ELR (cell line): ENCODE measurements around the gene ABCC5.
"Not testable (repeated sequence)": the region's sequence is repeated elsewhere in the genome, so short reads cannot be mapped to it uniquely, and the experiment has no call there.

Source experiments
- DNase-seq: peaks from one replicate; pipeline ENCODE4 v3.0.0-alpha.2; 2015; ENCODE audit warnings: low read depth

ABCC5 gene

GRCh38 chr3:184017672-184018423, at the start of gene ABCC5:
ABCC5 (minus strand) TSS chr3:184017884; CDS start chr3:184014392, 3,492 bp downstream.
- DNase-seq: peak; percentile 94

DNA sequence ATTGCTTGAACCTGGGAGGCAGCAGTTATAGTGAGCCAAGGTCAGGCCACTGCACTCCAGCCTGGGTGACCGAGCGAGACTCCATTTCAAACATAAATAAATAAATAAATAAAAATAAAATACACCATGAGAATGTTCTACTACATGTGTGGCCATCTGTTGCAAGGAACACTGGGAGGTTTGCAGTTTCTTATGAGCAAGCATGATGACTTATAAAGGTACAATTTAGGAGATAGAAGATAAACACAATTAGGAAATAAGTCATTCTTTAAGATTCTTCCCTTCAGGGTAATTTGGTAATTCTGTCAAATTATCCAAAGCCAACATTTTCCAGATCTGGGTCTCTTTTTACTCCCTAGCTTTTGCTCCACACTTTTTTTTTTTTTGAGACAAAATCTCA, 48.5 kb upstream of the ABCC5 start:
- peak; percentile 61 for DNase-seq

DNA sequence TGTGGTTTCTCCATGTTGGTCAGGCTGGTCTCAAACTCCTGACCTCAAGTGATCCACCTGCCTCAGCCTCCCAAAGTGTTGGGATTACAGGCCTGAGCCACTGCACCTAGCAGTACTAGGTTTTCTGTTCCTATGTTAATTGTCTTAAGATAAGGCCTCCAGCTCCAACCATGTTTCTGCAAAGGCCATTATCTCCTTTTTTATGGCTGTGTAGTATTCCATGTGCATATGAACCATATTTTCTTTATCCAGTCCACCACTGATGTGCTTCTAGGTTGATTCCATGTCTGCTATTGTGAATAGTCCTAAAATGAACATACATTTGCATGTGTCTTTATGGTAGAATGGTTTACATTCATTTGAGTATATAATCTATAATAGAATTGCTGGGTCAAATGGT, 45.0 kb upstream of the ABCC5 start:
- DNase-seq: no peak

DNA sequence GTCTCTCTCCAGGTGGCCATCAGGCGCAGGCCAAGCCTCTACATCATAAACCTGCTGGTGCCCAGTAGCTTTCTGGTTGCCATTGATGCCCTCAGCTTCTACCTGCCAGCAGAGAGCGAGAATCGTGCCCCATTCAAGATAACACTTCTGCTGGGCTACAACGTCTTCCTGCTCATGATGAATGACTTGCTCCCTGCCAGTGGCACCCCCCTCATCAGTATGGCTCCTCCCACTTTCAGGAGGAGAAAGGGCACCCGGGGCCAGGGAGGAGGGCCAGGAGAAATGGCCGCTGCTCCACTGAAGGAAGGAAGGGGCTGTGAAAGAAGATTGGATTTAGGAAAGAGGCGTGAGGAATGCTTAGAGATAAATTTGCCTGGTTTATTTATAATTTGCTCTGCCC, 41.7 kb upstream of the ABCC5 start:
- DNase-seq: no peak

GRCh38 chr3:184058029-184058428, 40.3 kb upstream of the ABCC5 start:
- DNase-seq: peak; percentile 86

DNA sequence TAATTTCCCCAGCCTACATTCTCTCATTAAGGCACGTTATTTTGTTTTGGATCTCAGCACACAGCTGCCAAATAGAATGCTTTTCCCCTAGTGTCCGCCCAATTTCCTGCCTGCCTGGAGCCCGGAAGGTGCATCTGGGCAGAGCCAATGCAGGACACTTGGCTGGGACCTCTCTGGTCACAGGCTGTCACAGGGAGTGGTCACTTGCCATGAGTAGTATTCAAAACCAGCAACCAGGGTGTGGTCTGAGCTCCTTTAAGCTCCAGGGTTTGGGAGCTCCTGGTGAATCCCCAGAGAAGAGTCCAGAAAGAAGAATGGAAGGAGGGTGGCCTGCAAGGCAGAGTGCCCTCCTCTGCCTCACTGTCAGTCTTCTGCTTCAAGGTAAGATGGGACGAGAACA, 35.1 kb upstream of the ABCC5 start, which contains the start of gene HTR3C:
Gene HTR3C (plus strand): TSS at position 281 of the 400 bp plus-strand sequence. CDS start 34 bp downstream, at position 315.
- DNase-seq: no peak

DNA sequence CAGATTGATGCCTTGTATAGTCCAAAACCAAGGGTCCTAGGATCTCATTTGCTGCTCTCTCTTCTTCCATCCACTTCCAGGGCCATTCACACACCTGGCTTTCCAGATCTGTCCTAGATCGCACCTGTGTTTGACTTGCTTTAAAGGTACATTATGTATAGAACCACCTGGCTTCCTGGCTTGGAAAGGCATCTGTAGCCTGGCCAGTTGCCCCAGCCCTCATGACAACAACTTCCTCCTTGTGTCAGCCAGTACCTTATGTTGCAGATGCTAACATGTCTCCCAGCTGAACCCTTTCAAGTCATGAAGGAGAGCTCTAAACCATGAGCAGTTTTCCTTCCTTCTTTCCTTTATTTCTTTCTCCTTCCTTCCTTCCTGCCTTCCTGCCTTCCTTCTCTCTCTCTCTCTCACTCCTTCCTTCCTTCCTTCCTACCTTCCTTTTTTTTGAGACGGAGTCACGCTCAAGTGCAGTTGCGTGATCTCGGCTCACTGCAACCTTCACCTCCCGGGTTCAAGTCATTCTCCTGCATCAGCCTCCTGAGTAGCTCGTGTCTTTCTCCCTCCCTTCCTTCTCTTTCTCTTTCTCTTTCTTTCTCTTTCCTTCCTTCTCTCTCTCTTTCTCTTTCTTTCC, 32.6 kb upstream of the ABCC5 start:
- no peak for DNase-seq

DNA sequence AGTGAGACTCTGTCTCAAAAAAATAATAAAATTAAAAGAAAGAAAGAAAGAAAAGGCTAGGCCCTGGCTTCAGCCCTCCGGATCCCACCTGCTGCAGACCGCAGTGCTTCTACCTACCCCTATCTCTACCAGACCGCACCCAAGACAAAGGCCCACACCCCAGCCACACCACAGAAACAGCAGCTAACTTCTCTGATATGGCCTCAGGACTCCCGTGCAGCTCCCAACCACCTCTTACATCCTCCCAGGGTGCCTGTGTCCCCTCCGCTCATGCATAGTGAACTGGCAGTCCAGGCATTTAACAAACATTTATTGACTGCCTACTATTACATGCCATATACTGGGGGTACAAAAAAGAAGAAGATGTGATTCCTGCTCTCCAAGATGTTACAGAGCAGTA, 28.3 kb upstream of the ABCC5 start:
- no peak for DNase-seq

DNA sequence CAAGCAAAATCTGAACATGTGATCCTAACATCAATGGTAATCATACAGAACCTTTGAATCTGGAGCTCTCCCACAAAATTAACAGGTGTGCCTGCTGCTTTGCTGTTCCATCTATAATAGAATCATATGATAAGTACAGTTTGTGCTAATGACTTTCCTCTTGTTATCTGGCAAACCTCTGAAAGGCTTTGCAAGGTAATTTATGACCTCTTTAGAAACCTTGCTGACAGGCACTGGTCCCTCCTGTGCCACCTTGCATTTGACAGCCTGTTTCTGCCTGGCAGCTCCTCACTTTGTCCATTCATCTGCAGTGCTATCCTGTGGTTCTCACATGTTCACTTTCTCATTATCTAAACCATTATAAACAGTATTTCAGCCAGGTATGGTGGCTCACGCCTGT, 24.9 kb upstream of the ABCC5 start:
- no peak for DNase-seq

GRCh38 chr3:184040010-184040409, 22.3 kb upstream of the ABCC5 start:
- DNase-seq: peak; percentile 67

- no peak for DNase-seq
Measured at GRCh38 chr3:184039414-184039813, 21.7 kb upstream of the ABCC5 start.

GRCh38 chr3:184038307-184038706, 20.6 kb upstream of the ABCC5 start:
- DNase-seq: not testable (repeated sequence)

GRCh38 chr3:184037816-184038215, 20.1 kb upstream of the ABCC5 start:
- no peak for DNase-seq

- DNase-seq: peak; percentile 9
Measured at GRCh38 chr3:184031187-184031792, 13.6 kb upstream of the ABCC5 start, which contains the start of gene HTR3D. HTR3D (plus strand) TSS chr3:184031742; CDS start chr3:184031742, 0 bp downstream.

GRCh38 chr3:184030536-184030935, 12.9 kb upstream of the ABCC5 start:
- no peak for DNase-seq

- no peak for DNase-seq
Measured at GRCh38 chr3:184029443-184029842, 11.8 kb upstream of the ABCC5 start.

DNA sequence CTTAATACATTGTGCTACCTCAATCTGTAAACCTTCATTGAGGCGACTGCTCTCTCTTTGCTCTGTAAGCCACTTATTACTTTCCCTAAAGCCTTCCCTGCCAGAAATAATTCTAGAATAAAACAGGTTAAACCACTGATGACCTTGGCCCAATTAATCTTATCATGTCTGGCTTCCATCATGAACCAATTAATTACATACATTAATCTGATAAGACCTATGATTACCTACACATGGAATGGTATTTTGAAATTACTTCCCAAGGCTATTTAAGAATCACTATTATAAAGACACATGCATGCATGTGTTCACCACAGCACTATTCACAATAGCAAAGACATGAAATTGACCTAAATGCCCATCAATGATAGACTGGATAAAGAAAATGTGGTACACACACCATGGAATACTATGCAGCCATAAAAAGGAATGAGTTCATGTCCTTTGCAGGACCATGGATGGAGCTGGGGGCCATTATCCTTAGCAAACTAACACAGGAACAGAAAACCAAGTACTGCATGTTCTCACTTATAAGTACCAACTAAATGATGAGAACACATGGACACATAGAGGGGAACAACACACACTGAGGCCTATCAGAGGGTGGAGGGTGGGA, 10.7 kb upstream of the ABCC5 start:
- not testable (repeated sequence) for DNase-seq

GRCh38 chr3:184025256-184025655, 7.6 kb upstream of the ABCC5 start:
- not testable (repeated sequence) for DNase-seq

- no peak for DNase-seq
Measured at GRCh38 chr3:184022323-184022722, 4.6 kb upstream of the ABCC5 start.

DNA sequence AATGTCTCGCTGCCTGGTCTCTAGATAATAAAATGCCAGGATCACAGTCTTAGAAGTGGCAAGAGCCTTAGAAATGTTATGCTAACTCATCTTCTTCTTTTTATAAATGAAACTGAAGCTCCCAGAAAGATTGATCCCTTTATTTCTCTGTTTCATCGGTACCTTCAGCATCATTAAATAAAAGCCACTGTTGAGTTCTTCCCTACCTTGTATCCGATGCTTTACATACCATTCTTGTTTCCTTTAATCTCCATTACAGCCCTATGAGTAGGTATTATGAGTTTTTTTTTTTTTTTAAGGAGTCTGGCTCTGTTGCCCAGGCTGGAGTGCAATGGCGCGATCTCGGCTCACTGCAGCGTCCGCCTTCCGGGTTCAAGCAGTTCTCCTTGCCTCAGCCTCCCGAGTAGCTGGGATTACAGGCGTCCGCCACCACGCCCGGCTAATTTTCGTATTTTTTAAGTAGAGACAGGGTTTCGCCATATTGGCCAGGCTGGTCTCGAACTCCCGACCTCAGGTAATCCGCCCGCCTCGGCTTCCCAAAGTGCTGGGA, 815 bp upstream of the ABCC5 start:
- no peak for DNase-seq

GRCh38 chr3:184016811-184017671, 643 bp downstream of the ABCC5 start:
- peak; percentile 67 for DNase-seq
